HepG2 (cell line): Measurements from ENCODE around the gene ASB16. TPM values are rescaled to one million over a fixed set of nuclear protein-coding genes. Genes with fewer than 3 reads are reported as not detected.
A peak's percentile ranks its signal among the peaks of the same experiment; 100 is the strongest.

Experiments used
- ARID3A ChIP-seq: IDR thresholded peaks from 2 replicates; pipeline ENCODE4 v1.6.1; 2012; ENCODE audit warnings: low read depth, low read length, improper control_type of control experiment
- EEA1 ChIP-seq: sonication (generic); formaldehyde crosslinking; IDR thresholded peaks from 2 replicates; pipeline ENCODE4 v1.5.1; 2020; ENCODE audit warnings: mild to moderate bottlenecking, missing genetic modification reagents, borderline replicate concordance
- ETS1 ChIP-seq: sonication (generic); formaldehyde crosslinking; IDR thresholded peaks from 2 replicates; pipeline ENCODE4 v1.4.0; 2020; ENCODE audit warnings: missing genetic modification reagents
- GABPB1 ChIP-seq: IDR thresholded peaks from 2 replicates; pipeline ENCODE4 v1.6.1; 2016; ENCODE audit warnings: mild to moderate bottlenecking, missing genetic modification reagents, moderate library complexity, missing compliant biosample characterization
- IKZF4 ChIP-seq: sonication (generic); formaldehyde crosslinking; IDR thresholded peaks from 2 replicates; pipeline ENCODE4 v1.5.1; 2020; ENCODE audit warnings: borderline replicate concordance, mild to moderate bottlenecking, low read depth, missing genetic modification reagents; ENCODE audit errors: not compliant biosample characterization
- ISL2 ChIP-seq: sonication (generic); formaldehyde crosslinking; IDR thresholded peaks from 2 replicates; pipeline ENCODE4 v1.5.0; 2020; ENCODE audit warnings: missing genetic modification reagents
- KDM6A ChIP-seq: IDR thresholded peaks from 2 replicates; pipeline ENCODE4 v1.6.1; 2016; ENCODE audit warnings: low read depth
- MYC ChIP-seq: sonication (generic); formaldehyde crosslinking; IDR thresholded peaks from 2 replicates; pipeline ENCODE4 v1.9.0; 2021; ENCODE audit warnings: missing genetic modification reagents, borderline replicate concordance
- MYPOP ChIP-seq: sonication (generic); formaldehyde crosslinking; IDR thresholded peaks from 2 replicates; pipeline ENCODE4 v1.8.1; 2023; ENCODE audit warnings: mild to moderate bottlenecking, moderate library complexity, missing genetic modification reagents
- PREB ChIP-seq: sonication (generic); formaldehyde crosslinking; IDR thresholded peaks from 2 replicates; pipeline ENCODE4 v1.4.0; 2020; ENCODE audit warnings: missing genetic modification reagents
- SMYD3 ChIP-seq: sonication (generic); formaldehyde crosslinking; IDR thresholded peaks from 2 replicates; pipeline ENCODE4 v1.8.1; 2023; ENCODE audit warnings: mild to moderate bottlenecking, missing genetic modification reagents
- ZBTB38 ChIP-seq: sonication (generic); formaldehyde crosslinking; IDR thresholded peaks from 2 replicates; pipeline ENCODE4 v1.5.1; 2020; ENCODE audit warnings: mild to moderate bottlenecking, missing genetic modification reagents
- ZBTB46 ChIP-seq: sonication (generic); formaldehyde crosslinking; IDR thresholded peaks from 2 replicates; pipeline ENCODE4 v1.4.0; 2020; ENCODE audit warnings: mild to moderate bottlenecking, missing genetic modification reagents, borderline replicate concordance
- ZNF12 ChIP-seq: sonication (generic); formaldehyde crosslinking; IDR thresholded peaks from 2 replicates; pipeline ENCODE4 v1.5.0; 2020; ENCODE audit warnings: missing genetic modification reagents
- ZNF276 ChIP-seq: sonication (generic); formaldehyde crosslinking; IDR thresholded peaks from 2 replicates; pipeline ENCODE4 v1.4.0; 2020; ENCODE audit warnings: mild to moderate bottlenecking, low read depth, missing genetic modification reagents
- ZNF382 ChIP-seq: sonication (generic); formaldehyde crosslinking; IDR thresholded peaks from 2 replicates; pipeline ENCODE4 v1.5.0; 2020; ENCODE audit warnings: missing genetic modification reagents, mild to moderate bottlenecking, borderline replicate concordance
- ZNF383 ChIP-seq: sonication (generic); formaldehyde crosslinking; IDR thresholded peaks from 2 replicates; pipeline ENCODE4 v1.4.0; 2020; ENCODE audit warnings: missing genetic modification reagents, mild to moderate bottlenecking, borderline replicate concordance
- ZNF841 ChIP-seq: sonication (generic); formaldehyde crosslinking; IDR thresholded peaks from 2 replicates; pipeline ENCODE4 v1.8.1; 2023; ENCODE audit warnings: missing genetic modification reagents, borderline replicate concordance
- ZNF891 ChIP-seq: sonication (generic); formaldehyde crosslinking; IDR thresholded peaks from 2 replicates; pipeline ENCODE4 v1.5.0; 2020; ENCODE audit warnings: mild to moderate bottlenecking, missing genetic modification reagents
- polyA plus RNA-seq, 8 experiments: library from polyadenylated mRNA; depleted of rRNA in 3 of 8; stranded (reverse) in 7 of 8; unstranded in 1 of 8; fragments of >200 nt; fragmentation: Illumina TruSeq in 4 of 8; extraction: Trizol in 4 of 8; gene quantifications; 2 replicates each; pipeline versions ENCODE4 v1.2.1 to v1.2.3, GENCODE V29; 2011 to 2016; ENCODE audit warnings: low read depth in 4 of 8, missing spikeins in 1 of 8, mixed read lengths in 1 of 8; ENCODE audit not compliant: insufficient read depth in 1 of 8
- total RNA-seq, 5 experiments: library from RNA; depleted of rRNA; stranded (reverse); fragments of >200 nt; fragmentation: Illumina TruSeq; extraction: Trizol; gene quantifications; 2 replicates each; pipeline ENCODE4 v1.2.3, GENCODE V29; 2016; ENCODE audit warnings: low read depth in 1 of 5

Gene ASB16
- total and polyA plus RNA-seq, 2 of the 13 experiments (the other 11 are each of a cell fraction or from before 2014, with no cell fraction given), result 0.07 TPM; not detected in 1

- TF ChIP-seq MYC (CRISPR knock-in tag), result peak; percentile 49; the same call in 1 of the 2 replicates
- no peak for TF ChIP-seq ZBTB46 (CRISPR knock-in tag)
- TF ChIP-seq GABPB1 (CRISPR knock-in tag), result peak; percentile 73; the same call in 1 of the 2 replicates
- TF ChIP-seq ISL2 (CRISPR knock-in tag), result no peak
- no peak for TF ChIP-seq ZNF383 (CRISPR knock-in tag)
- TF ChIP-seq MYPOP (CRISPR knock-in tag), result peak; percentile 59
- peak; percentile 52 for TF ChIP-seq EEA1 (CRISPR knock-in tag)
- no peak for TF ChIP-seq IKZF4
- TF ChIP-seq ZNF382 (CRISPR knock-in tag), result no peak
- no peak for TF ChIP-seq ZNF12 (CRISPR knock-in tag)
- TF ChIP-seq ZNF891 (CRISPR knock-in tag), result no peak; the same call in 1 of the 2 replicates
- no peak for TF ChIP-seq ZBTB38
- TF ChIP-seq ZNF276 (CRISPR knock-in tag), result no peak
- TF ChIP-seq KDM6A, result no peak
- TF ChIP-seq SMYD3 (CRISPR knock-in tag), result no peak
- TF ChIP-seq ARID3A, result no peak
- no peak for TF ChIP-seq PREB (CRISPR knock-in tag)
- 0 out of 2 replicates have a peak, but pooled peaks have one; percentile 46 for TF ChIP-seq ETS1 (CRISPR knock-in tag)
- no peak; the same call in 1 of the 2 replicates for TF ChIP-seq ZNF841
These were observed 49.9 kb downstream of the ASB16 start (continued) for GRCh38 chr17:44220213-44221083.
